Middle frontal gyrus (tissue), 1 donor: ENCODE measurements around the gene HBA2.
"Not testable (repeated sequence)": the region's sequence is repeated elsewhere in the genome, so short reads cannot be mapped to it uniquely, and the experiment has no call there.

Experiments
- DNase-seq: peaks from one replicate; pipeline ENCODE4 v3.0.0-alpha.2; 2015; ENCODE audit warnings: low spot score; ENCODE audit errors: extremely low spot score

The HBA2 gene

DNA sequence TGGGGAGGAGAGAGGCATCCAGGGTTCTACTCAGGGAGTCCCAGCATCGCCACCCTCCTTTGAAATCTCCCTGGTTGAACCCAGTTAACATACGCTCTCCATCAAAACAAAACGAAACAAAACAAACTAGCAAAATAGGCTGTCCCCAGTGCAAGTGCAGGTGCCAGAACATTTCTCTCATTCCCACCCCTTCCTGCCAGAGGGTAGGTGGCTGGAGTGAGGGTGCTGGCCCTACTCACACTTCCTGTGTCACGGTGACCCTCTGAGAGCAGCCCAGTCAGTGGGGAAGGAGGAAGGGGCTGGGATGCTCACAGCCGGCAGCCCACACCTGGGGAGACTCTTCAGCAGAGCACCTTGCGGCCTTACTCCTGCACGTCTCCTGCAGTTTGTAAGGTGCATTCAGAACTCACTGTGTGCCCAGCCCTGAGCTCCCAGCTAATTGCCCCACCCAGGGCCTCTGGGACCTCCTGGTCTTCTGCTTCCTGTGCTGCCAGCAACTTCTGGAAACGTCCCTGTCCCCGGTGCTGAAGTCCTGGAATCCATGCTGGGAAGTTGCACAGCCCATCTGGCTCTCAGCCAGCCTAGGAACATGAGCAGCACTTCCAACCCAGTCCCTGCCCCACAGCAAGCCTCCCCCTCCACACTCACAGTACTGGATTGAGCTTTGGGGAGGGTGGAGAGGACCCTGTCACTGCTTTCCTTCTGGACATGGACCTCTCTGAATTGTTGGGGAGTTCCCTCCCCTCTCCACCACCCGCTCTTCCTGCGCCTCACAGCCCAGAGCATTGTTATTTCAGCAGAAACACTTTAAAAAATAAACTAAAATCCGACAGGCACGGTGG, 1.5 kb downstream of the HBA2 start:
- DNase-seq: not testable (repeated sequence)

DNA sequence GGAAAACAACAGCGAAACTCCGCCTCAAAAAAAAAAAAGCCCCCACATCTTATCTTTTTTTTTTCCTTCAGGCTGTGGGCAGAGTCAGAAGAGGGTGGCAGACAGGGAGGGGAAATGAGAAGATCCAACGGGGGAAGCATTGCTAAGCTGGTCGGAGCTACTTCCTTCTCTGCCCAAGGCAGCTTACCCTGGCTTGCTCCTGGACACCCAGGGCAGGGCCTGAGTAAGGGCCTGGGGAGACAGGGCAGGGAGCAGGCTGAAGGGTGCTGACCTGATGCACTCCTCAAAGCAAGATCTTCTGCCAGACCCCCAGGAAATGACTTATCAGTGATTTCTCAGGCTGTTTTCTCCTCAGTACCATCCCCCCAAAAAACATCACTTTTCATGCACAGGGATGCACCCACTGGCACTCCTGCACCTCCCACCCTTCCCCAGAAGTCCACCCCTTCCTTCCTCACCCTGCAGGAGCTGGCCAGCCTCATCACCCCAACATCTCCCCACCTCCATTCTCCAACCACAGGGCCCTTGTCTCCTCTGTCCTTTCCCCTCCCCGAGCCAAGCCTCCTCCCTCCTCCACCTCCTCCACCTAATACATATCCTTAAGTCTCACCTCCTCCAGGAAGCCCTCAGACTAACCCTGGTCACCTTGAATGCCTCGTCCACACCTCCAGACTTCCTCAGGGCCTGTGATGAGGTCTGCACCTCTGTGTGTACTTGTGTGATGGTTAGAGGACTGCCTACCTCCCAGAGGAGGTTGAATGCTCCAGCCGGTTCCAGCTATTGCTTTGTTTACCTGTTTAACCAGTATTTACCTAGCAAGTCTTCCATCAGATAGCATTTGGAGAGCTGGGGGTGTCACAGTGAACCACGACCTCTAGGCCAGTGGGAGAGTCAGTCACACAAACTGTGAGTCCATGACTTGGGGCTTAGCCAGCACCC, 2.6 kb downstream of the HBA2 start:
- no peak for DNase-seq

DNA sequence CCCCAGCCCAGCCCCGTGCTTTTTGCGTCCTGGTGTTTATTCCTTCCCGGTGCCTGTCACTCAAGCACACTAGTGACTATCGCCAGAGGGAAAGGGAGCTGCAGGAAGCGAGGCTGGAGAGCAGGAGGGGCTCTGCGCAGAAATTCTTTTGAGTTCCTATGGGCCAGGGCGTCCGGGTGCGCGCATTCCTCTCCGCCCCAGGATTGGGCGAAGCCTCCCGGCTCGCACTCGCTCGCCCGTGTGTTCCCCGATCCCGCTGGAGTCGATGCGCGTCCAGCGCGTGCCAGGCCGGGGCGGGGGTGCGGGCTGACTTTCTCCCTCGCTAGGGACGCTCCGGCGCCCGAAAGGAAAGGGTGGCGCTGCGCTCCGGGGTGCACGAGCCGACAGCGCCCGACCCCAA, 3.3 kb downstream of the HBA2 start:
- not testable (repeated sequence) for DNase-seq

DNA sequence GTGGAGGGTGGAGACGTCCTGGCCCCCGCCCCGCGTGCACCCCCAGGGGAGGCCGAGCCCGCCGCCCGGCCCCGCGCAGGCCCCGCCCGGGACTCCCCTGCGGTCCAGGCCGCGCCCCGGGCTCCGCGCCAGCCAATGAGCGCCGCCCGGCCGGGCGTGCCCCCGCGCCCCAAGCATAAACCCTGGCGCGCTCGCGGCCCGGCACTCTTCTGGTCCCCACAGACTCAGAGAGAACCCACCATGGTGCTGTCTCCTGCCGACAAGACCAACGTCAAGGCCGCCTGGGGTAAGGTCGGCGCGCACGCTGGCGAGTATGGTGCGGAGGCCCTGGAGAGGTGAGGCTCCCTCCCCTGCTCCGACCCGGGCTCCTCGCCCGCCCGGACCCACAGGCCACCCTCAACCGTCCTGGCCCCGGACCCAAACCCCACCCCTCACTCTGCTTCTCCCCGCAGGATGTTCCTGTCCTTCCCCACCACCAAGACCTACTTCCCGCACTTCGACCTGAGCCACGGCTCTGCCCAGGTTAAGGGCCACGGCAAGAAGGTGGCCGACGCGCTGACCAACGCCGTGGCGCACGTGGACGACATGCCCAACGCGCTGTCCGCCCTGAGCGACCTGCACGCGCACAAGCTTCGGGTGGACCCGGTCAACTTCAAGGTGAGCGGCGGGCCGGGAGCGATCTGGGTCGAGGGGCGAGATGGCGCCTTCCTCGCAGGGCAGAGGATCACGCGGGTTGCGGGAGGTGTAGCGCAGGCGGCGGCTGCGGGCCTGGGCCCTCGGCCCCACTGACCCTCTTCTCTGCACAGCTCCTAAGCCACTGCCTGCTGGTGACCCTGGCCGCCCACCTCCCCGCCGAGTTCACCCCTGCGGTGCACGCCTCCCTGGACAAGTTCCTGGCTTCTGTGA, 4.1 kb downstream of the HBA2 start, which contains the start of gene HBA1:
HBA1 (plus strand) TSS at position 204 of the 906 bp plus-strand sequence; CDS start at position 241, 37 bp downstream.
- DNase-seq: not testable (repeated sequence)

DNA sequence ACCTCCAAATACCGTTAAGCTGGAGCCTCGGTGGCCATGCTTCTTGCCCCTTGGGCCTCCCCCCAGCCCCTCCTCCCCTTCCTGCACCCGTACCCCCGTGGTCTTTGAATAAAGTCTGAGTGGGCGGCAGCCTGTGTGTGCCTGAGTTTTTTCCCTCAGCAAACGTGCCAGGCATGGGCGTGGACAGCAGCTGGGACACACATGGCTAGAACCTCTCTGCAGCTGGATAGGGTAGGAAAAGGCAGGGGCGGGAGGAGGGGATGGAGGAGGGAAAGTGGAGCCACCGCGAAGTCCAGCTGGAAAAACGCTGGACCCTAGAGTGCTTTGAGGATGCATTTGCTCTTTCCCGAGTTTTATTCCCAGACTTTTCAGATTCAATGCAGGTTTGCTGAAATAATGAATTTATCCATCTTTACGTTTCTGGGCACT, 4.7 kb downstream of the HBA2 start:
- DNase-seq: no peak

DNA sequence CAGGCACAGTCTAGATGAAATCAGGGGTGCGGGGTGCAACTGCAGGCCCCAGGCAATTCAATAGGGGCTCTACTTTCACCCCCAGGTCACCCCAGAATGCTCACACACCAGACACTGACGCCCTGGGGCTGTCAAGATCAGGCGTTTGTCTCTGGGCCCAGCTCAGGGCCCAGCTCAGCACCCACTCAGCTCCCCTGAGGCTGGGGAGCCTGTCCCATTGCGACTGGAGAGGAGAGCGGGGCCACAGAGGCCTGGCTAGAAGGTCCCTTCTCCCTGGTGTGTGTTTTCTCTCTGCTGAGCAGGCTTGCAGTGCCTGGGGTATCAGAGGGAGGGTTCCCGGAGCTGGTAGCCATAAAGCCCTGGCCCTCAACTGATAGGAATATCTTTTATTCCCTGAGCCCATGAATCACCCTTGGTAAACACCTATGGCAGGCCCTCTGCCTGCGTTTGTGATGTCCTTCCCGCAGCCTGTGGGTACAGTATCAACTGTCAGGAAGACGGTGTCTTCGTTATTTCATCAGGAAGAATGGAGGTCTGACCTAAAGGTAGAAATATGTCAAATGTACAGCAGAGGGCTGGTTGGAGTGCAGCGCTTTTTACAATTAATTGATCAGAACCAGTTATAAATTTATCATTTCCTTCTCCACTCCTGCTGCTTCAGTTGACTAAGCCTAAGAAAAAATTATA, 5.4 kb downstream of the HBA2 start:
- no peak for DNase-seq

DNA sequence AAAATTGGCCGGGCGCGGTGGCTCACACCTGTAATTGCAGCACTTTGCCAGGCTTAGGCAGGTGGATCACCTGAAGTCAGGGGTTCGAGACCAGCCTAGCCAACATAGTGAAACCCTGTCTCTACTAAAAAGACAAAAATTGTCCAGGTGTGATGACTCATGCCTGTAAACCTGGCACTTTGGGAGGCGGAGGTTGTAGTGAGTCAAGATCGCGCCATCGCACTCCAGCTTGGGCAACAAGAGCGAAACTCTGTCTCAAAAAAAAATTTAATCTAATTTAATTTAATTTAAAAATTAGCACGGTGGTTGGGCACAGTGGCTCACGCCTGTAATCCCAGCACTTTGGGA, 6.0 kb downstream of the HBA2 start:
- no peak for DNase-seq

DNA sequence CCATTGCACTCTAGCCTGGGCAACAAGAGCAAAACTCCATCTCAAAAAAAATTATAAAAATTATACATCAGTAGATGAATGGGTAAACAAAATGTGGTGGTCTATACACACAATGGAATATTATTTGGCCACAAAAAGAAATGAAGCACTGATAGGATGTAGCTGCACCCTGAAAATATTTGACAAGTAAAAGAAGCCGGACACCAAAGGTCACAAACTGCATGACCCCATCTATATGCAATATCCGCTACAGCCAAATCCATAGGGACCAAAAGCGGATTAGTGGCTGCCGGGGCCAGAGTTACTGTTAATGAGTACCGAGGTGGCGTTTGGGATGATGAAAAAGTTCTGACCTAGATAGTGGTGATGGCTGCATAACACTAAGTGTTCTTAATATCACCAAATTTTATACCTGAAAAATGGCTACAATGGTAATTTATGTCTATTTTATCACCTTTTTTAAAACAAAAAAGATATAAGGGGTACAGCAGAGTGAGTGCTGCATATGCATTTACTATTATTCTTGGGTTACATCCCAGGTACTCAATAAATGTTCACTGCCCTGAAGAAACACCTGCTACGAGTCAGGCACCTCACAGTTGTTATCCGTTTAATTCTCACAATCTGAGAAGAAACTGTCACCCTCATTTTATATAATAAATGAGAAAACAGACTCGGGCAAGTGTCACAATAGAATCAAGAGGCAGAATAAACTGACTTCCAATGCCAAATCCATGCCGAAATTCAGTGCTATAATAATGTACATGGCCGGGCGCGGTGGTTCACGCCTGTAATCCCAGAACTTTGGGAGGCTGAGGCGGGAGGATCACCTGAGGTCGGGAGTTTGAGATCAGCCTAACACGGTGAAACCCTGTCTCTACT, 6.8 kb downstream of the HBA2 start:
- no peak for DNase-seq

DNA sequence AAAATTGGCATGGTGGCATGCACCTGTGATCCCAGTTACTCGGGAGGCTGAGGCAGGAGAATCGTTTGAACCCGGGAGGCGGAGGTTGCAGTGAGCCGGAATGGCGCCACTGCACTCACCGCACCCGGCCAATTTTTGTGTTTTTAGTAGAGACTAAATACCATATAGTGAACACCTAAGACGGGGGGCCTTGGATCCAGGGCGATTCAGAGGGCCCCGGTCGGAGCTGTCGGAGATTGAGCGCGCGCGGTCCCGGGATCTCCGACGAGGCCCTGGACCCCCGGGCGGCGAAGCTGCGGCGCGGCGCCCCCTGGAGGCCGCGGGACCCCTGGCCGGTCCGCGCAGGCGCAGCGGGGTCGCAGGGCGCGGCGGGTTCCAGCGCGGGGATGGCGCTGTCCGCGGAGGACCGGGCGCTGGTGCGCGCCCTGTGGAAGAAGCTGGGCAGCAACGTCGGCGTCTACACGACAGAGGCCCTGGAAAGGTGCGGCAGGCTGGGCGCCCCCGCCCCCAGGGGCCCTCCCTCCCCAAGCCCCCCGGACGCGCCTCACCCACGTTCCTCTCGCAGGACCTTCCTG, 7.5 kb downstream of the HBA2 start, which contains the start of gene HBQ1:
HBQ1 (plus strand) TSS at position 359 of the 575 bp plus-strand sequence; CDS start at position 387, 28 bp downstream.
- no peak for DNase-seq

DNA sequence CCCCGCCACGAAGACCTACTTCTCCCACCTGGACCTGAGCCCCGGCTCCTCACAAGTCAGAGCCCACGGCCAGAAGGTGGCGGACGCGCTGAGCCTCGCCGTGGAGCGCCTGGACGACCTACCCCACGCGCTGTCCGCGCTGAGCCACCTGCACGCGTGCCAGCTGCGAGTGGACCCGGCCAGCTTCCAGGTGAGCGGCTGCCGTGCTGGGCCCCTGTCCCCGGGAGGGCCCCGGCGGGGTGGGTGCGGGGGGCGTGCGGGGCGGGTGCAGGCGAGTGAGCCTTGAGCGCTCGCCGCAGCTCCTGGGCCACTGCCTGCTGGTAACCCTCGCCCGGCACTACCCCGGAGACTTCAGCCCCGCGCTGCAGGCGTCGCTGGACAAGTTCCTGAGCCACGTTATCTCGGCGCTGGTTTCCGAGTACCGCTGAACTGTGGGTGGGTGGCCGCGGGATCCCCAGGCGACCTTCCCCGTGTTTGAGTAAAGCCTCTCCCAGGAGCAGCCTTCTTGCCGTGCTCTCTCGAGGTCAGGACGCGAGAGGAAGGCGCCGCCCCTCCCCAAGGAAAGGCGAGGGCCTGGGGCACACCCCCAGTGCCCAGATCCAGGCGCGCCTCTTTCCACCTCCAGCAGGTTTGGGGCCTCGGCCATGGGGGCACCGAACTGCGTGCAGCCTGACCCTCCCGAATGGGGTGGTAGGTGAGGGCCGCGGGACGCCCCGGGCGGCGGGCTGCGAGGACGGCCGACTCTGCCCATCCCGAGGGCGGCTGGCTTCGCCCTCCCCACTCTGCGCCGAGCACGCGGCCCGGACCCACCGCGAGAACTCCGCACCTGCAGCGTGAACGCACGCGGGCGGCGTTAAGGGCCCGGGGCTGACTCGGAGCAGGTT, 8.2 kb downstream of the HBA2 start:
- DNase-seq: peak; percentile 6

DNA sequence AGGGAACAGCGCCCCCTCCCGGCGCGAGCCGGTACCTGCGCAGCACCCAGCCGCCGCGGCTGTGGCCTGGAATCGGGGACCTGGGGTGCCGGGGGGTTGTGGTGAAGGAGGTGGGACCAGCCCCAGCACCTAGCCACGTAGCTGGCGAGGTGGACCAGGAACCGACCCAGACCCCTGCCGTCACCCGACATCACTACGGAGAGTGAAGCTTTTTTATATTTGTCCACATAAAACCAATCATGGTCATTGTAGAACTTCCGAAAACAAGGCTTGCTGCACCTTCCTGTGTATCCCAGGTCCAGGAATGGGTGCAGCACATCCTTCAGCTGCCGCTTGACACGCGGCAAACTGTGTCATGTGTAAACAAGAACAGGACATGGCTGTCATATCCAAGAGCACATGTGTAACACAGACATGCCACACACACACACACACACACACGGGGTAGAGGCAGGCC, 8.9 kb downstream of the HBA2 start:
- DNase-seq: no peak

DNA sequence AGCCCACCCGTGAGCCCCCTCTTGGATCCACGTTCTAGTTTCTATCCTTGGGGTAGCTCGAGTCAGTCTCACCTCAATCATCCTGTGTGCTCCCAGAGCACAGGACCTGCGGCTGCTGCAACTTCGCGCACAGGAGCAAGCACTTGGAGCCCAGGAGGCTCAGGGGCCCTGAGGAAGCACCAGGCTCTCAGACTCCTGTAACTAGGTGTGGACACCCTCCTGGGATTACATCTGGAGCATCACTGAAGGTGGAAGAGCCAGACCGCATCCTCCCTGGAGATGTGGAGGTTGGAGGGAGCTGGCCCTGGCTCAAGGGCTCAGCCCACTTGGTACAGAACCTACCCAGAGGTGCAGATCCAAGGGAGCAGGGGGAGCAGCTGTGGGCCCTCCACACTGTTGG, 10.3 kb downstream of the HBA2 start:
- DNase-seq: no peak

DNA sequence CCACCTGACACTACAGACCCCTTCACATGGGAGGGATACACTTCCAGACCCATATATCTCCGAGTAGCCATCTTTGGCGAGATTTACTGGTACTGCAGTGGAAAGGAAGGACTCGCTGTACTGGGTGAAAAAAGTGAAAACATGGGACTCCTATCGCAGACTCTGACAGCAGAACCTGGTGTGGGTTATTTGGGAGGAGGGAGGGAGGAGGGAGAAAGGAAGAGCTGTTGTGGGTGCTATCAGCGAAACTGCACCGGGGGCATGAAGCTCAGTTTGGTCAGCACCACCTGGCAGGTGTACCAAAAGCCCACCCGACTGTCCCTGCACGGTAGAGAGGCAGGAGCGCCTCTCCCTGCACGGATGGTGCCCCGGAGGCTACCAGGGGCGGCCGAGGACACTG, 12.5 kb downstream of the HBA2 start:
- no peak for DNase-seq

DNA sequence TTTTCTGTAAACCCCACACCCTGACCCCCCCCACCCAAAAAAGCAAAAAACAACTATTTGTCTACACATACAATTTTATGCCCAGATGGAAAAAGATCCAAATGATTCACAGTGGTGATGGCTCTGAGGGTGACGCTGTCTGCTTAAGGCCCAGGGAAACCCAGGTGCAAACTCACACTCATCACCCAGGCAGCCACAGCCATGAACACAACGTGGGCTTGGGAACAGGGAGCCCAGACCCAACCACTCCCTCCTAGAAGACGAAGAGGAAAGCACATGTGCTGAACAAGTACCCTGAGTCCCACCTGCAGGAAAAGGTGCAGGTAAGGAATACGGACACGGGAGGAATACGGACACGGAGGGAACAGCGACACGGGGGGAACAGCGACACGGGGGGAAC, 13.0 kb downstream of the HBA2 start:
- DNase-seq: no peak

DNA sequence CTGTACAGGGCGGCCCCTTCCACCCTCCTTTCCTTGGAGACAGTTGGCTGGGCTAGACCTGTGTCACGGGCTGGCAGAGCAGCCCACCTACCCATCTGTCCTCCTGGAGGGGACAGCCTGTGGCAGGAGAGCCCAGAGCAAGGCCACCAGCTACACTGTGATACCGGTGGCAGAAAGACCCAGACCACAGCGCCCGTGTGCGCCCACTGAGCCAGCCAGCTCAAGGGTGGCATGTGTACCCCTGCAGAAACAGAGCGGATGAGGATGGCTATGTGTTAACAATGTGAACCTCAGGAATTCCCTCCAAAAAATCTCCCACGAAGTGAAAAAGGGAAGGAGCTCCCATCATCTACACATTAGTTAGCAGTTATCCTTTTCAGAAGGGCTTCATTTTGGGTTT, 14.7 kb downstream of the HBA2 start:
- DNase-seq: no peak

DNA sequence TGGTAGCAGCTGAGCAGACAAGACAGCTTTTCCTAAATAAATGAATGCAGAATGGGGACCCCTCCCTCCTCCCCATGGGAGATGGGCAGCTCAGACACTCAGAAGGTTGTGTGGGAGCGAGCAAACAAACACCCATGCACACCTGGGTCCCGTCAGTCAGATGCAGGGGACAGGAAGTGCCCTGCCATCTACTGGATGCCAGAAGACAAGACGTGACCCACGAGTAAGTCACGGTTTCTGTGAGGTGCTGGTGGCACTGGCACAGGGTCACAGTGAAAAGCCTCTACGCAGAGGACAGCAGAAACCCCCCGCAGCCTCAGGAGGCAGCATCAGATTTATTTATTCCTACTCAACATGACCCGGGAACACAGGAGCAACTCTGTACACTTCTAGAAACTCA, 16.0 kb downstream of the HBA2 start:
- DNase-seq: no peak

DNA sequence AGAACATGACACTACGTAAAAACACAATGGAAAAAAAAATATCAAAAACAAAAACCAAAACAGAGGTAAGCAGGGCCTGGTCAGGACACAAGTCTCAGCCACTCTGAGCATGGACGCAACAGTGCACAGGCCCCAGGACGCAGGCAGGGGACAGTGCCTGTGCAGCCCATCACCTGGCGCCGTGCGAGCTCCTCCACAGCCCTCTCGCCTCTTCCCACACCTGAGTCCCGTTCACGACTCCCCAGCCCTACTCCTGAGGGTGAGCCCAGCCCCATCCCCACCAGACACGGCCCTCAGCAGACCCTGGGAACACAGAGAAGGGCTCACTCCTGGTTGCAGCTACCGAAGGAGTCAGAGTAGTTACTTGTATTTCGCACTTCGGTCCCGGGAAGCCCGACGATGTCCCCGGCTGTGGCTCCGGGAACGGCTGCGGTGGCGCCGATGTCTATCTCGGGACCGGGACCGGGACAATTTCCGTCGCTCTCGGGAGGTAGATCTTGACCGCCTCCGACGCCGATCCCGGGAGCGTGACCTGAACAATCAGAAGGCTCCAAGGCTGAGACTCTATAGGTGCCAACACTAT, 17.0 kb downstream of the HBA2 start:
- no peak for DNase-seq

DNA sequence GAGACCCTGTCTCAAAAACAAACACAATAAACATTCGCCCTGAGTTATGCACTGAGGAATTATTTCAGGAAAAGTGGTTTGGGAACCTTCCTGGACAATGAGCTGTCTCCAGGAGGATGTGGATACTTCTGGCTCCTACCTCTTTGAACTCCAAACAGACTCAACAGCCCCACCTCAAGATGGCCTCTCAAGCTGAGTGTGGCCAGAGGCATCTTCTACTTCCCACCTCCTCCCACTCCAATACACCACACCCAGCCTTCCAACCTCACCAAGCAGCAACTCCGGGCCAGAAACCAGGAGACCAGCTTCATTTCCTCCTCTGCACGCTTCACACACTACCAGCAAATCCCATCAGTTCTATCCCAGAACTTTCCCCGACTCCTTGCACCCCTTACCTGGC, 19.2 kb downstream of the HBA2 start:
- DNase-seq: no peak
